IMR-90 (cell line): ENCODE data around the gene TIGAR. TPM values are rescaled to one million over a fixed set of nuclear protein-coding genes. Genes with fewer than 3 reads are reported as not detected.

ENCODE experiments used
- ATAC-seq: fragments of 200-7000 bp; cut with Tn5 transposase; 2 replicates; pipeline ENCODE4 v1.9.1; 2020; ENCODE audit warnings: low read depth, mild to moderate bottlenecking, moderate library complexity
- BruUV-seq: library from RNA; stranded (reverse); fragments of 400-500 nt; replicated peaks from 2 replicates; lab custom pipeline; 2021; lab: Mats Ljungman, UMichigan
- CTCF ChIA-PET: fragments of 300-600 bp; formaldehyde crosslinking; extraction: SDS; loops from one replicate; lab custom pipeline; 2021; ENCODE audit warnings: antibody characterized with exemption; lab: Yijun Ruan, JAX
- POLR2A ChIA-PET: fragments of 300-600 bp; sonication (Branson Sonifier 250); formaldehyde crosslinking; loops from one replicate; lab custom pipeline; 2022; ENCODE audit warnings: antibody characterized with exemption; ENCODE audit not compliant: unreplicated experiment; lab: Charles Lee
- DNase-seq: peaks from one replicate; pipeline ENCODE4 v3.0.0; 2013
- H2AFZ ChIP-seq: replicated peaks from 2 replicates; pipeline ENCODE3; 2013; ENCODE audit warnings: low read length, mild to moderate bottlenecking; ENCODE audit not compliant: poor library complexity
- H2AK5ac ChIP-seq: 2 replicates; pipeline ENCODE4 v1.6.1; 2013; ENCODE audit warnings: low read depth, low read length, inconsistent platforms
- H2AK9ac ChIP-seq: replicated peaks from 2 replicates; pipeline ENCODE3; 2013; ENCODE audit warnings: mild to moderate bottlenecking, low read depth, low read length, moderate library complexity; ENCODE audit not compliant: poor library complexity
- H2BK120ac ChIP-seq: 2 replicates; pipeline ENCODE4 v1.6.1; 2013; ENCODE audit warnings: low read depth, low read length, inconsistent platforms
- H2BK15ac ChIP-seq: 3 replicates; pipeline ENCODE4 v1.6.1; 2013; ENCODE audit warnings: low read depth, low read length, inconsistent platforms
- H2BK20ac ChIP-seq: 2 replicates; pipeline ENCODE4 v1.6.1; 2013; ENCODE audit warnings: low read depth, mild to moderate bottlenecking, inconsistent platforms, low read length, moderate library complexity
- H2BK5ac ChIP-seq: 2 replicates; pipeline ENCODE4 v1.6.1; 2013; ENCODE audit warnings: mild to moderate bottlenecking, low read depth, low read length, inconsistent platforms; ENCODE audit not compliant: poor library complexity, severe bottlenecking
- H3K14ac ChIP-seq: replicated peaks from 2 replicates; pipeline ENCODE4 v1.6.1; 2013; ENCODE audit warnings: low read depth, low read length, inconsistent platforms
- H3K18ac ChIP-seq: 2 replicates; pipeline ENCODE4 v1.6.1; 2013; ENCODE audit warnings: low read depth, low read length, control low read depth
- H3K23ac ChIP-seq: 2 replicates; pipeline ENCODE4 v1.6.1; 2013; ENCODE audit warnings: low read depth, low read length, inconsistent platforms
- H3K27ac ChIP-seq: 2 replicates; pipeline ENCODE4 v1.5.1; 2013; ENCODE audit warnings: mild to moderate bottlenecking, control low read depth, low read length; ENCODE audit not compliant: insufficient read depth
- H3K27me3 ChIP-seq: 2 replicates; pipeline ENCODE4 v1.6.1; 2013; ENCODE audit warnings: low read length; ENCODE audit not compliant: control insufficient read depth, insufficient read depth
- H3K36me3 ChIP-seq: 2 replicates; pipeline ENCODE4 v1.6.1; 2013; ENCODE audit warnings: low read length, mixed read lengths; ENCODE audit not compliant: control insufficient read depth, insufficient read depth
- H3K4ac ChIP-seq: 2 replicates; pipeline ENCODE4 v1.6.1; 2013; ENCODE audit warnings: low read depth, low read length, inconsistent platforms
- H3K4me1 ChIP-seq: 2 replicates; pipeline ENCODE4 v1.6.1; 2013; ENCODE audit warnings: low read length, mixed read lengths; ENCODE audit not compliant: control insufficient read depth, insufficient read depth
- H3K4me2 ChIP-seq: 2 replicates; pipeline ENCODE4 v1.6.1; 2013; ENCODE audit warnings: low read depth, mild to moderate bottlenecking, control low read depth, low read length, moderate library complexity
- H3K4me3 ChIP-seq: 2 replicates; pipeline ENCODE4 v1.5.1; 2013; ENCODE audit warnings: low read depth, mild to moderate bottlenecking, control low read depth, low read length, moderate library complexity; ENCODE audit not compliant: insufficient read depth
- H3K56ac ChIP-seq: 2 replicates; pipeline ENCODE4 v1.6.1; 2013; ENCODE audit warnings: low read length, inconsistent platforms; ENCODE audit not compliant: insufficient read depth; ENCODE audit errors: extremely low read depth
- H3K79me1 ChIP-seq, 2 experiments: 2 replicates each; pipeline ENCODE4 v1.6.1; 2013; ENCODE audit warnings: low read length in 2 of 2, inconsistent platforms in 1 of 2, low read depth in 1 of 2
- H3K9ac ChIP-seq: 2 replicates; pipeline ENCODE4 v1.6.1; 2013; ENCODE audit warnings: low read depth, low read length, control low read depth
- H3K9me1 ChIP-seq: 2 replicates; pipeline ENCODE4 v1.6.1; 2013; ENCODE audit warnings: low read length, inconsistent platforms; ENCODE audit not compliant: insufficient read depth
- H3K9me3 ChIP-seq: 2 replicates; pipeline ENCODE4 v1.6.1; 2013; ENCODE audit warnings: low read length; ENCODE audit not compliant: control insufficient read depth, insufficient read depth
- H4K20me1 ChIP-seq: 2 replicates; pipeline ENCODE4 v1.6.1; 2013; ENCODE audit warnings: low read length, inconsistent platforms; ENCODE audit not compliant: insufficient read depth
- H4K5ac ChIP-seq: 2 replicates; pipeline ENCODE4 v1.6.1; 2013; ENCODE audit warnings: mild to moderate bottlenecking, low read depth, low read length, control low read depth
- H4K8ac ChIP-seq, 2 experiments: 2 replicates each; pipeline ENCODE4 v1.6.1; 2013; ENCODE audit warnings: low read depth in 2 of 2, low read length in 2 of 2, control low read depth in 1 of 2, inconsistent platforms in 1 of 2
- H4K91ac ChIP-seq: 2 replicates; pipeline ENCODE4 v1.6.1; 2013; ENCODE audit warnings: low read depth, low read length, inconsistent platforms; ENCODE audit not compliant: insufficient read depth
- CTCF ChIP-seq: conservative IDR thresholded peaks from 2 replicates; pipeline ENCODE4 v1.5.1; 2012; ENCODE audit warnings: mild to moderate bottlenecking, low read depth, low read length, improper control_type of control experiment
- ELK1 ChIP-seq: fragments of 150-350 bp; IDR thresholded peaks from 2 replicates; pipeline ENCODE4 v1.6.1; 2016; ENCODE audit warnings: low read depth, mild to moderate bottlenecking, low read length, moderate library complexity, borderline replicate concordance
- MXI1 ChIP-seq: IDR thresholded peaks from 2 replicates; pipeline ENCODE4 v1.6.1; 2012; ENCODE audit warnings: low read depth, mild to moderate bottlenecking, low read length, moderate library complexity, borderline replicate concordance
- RCOR1 ChIP-seq: IDR thresholded peaks from 2 replicates; pipeline ENCODE4 v1.6.1; 2012; ENCODE audit warnings: mild to moderate bottlenecking, low read length, improper control_type of control experiment; ENCODE audit not compliant: insufficient replicate concordance
- RFX5 ChIP-seq: IDR thresholded peaks from 2 replicates; pipeline ENCODE4 v1.8.0; 2012; ENCODE audit warnings: low read depth, mild to moderate bottlenecking, low read length, moderate library complexity
- USF2 ChIP-seq: fragments of 150-350 bp; IDR thresholded peaks from 2 replicates; pipeline ENCODE4 v1.6.1; 2017; ENCODE audit warnings: mild to moderate bottlenecking, antibody characterized with exemption, low read length, low read depth
- WGBS, 2 experiments: methylation state at CpG; one replicate each; pipeline versions ENCODE4 v1.1.5 to v1.1.7; 2013; ENCODE audit warnings: missing lambda C conversion rate in 2 of 2; ENCODE audit not compliant: insufficient read length in 1 of 2; ENCODE audit errors: extremely low coverage in 2 of 2; 5-methylcytosine and 5-hydroxymethylcytosine counted together
- dilution Hi-C: fragments of 300-500 bp; cut with HindIII; formaldehyde crosslinking; loops from one replicate; pipeline ENCODE4 v1.14.3; 2018; ENCODE audit warnings: low sequenced_read_pairs; ENCODE audit not compliant: unreplicated experiment
- in situ Hi-C: fragments of 300-500 bp; cut with MboI; formaldehyde crosslinking; loops from 3 replicates; pipeline ENCODE4 v1.14.3; 2019; ENCODE audit warnings: low sequenced_read_pairs, inconsistent platforms, mixed read lengths
- intact Hi-C: fragments of 100-400 bp; cut with micrococcal nuclease; formaldehyde crosslinking; loops from 2 replicates; pipeline ENCODE4 v1.10.0; 2022
- polyA plus RNA-seq, 3 experiments: library from polyadenylated mRNA; depleted of rRNA; stranded (reverse); fragments of >200 nt; gene quantifications; 2 replicates each; pipeline ENCODE4 v1.2.3, GENCODE V29; 2012; ENCODE audit warnings: low replicate concordance in 1 of 3
- total RNA-seq: library from RNA; depleted of rRNA; stranded (reverse); fragments of >200 nt; gene quantifications from 2 replicates; pipeline ENCODE4 v1.2.3, GENCODE V29; 2012

The TIGAR gene
- total and polyA plus RNA-seq, 2 of the 4 experiments (the other 2 are of a cell fraction) = 7.3 to 13.7 TPM

- no peak overlapping the region for H2BK120ac ChIP-seq
- no peak overlapping the region for H3K27ac ChIP-seq
- in situ Hi-C loops = loop anchor here (5.0 kb wide), 1 partner anchor 298 kb away; no protein-coding TSS in a partner anchor
- H3K4me1 ChIP-seq = no peaks in the 10 kb centered on the region
- H4K20me1 ChIP-seq = no peaks in the 10 kb centered on the region
- BruUV-seq = no TSS peak
- H2AK5ac ChIP-seq = no peak overlapping the region
- intact Hi-C loops = no loop called here
- ChIA-PET CTCF (no interaction called here), POLR2A (no interaction called here)
- no peak overlapping the region for H2AFZ ChIP-seq
- H3K23ac ChIP-seq = no peak overlapping the region
- WGBS, 2 experiments = 73% methylated on average over 14 of the region's 28 CpGs; no CpG with 5 or more reads in 1 of the 2 experiments
- no peak overlapping the region for H4K91ac ChIP-seq
- no peak overlapping the region for H2BK15ac ChIP-seq
- ATAC-seq (no peak), DNase-seq (no peak)
- H4K8ac ChIP-seq = no peak overlapping the region
- no peaks in the 10 kb centered on the region for H3K9me1 ChIP-seq
- H3K56ac ChIP-seq = no peak overlapping the region
- H3K14ac ChIP-seq = no peak overlapping the region
- H2BK5ac ChIP-seq = no peak overlapping the region
- H3K4me3 ChIP-seq = no peak overlapping the region
- no peaks in the 10 kb centered on the region for H3K79me1 ChIP-seq
- H3K9ac ChIP-seq = no peak overlapping the region
- no peak overlapping the region for H4K5ac ChIP-seq
- H3K4me2 ChIP-seq = no peak overlapping the region
- no peak overlapping the region for H3K18ac ChIP-seq
- no peaks in the 10 kb centered on the region; the same call in 1 of the 2 replicates for H3K27me3 ChIP-seq
- no peak overlapping the region for H2BK20ac ChIP-seq
- H3K9me3 ChIP-seq = no peaks in the 10 kb centered on the region
- dilution Hi-C loops = no loop called here
- no peaks in the 10 kb centered on the region for H3K36me3 ChIP-seq
- no peak overlapping the region for H3K4ac ChIP-seq
- no peak for TF ChIP-seq ELK1
- no peak for TF ChIP-seq RFX5
- no peak for TF ChIP-seq RCOR1
- TF ChIP-seq USF2 = no peak
- no peak for TF ChIP-seq MXI1
- no peak for TF ChIP-seq CTCF
- H2AK9ac ChIP-seq = no peak overlapping the region
Measured at GRCh38 chr12:4289998-4290790, 30.8 kb upstream of the TIGAR start.
